GM12864 (cell line): ENCODE measurements around the gene BTG4.
A peak's percentile ranks its signal among the peaks of the same experiment; 100 is the strongest.

Experiments
- DNase-seq: peaks from one replicate; pipeline ENCODE4 v3.0.0-alpha.2; 2011; ENCODE audit warnings: low read depth
- H3K4me3 ChIP-seq: 2 replicates; pipeline ENCODE4 v1.5.1; 2011; ENCODE audit warnings: mild to moderate bottlenecking, low read depth, low read length, control low read depth
- CTCF ChIP-seq: IDR thresholded peaks from 2 replicates; pipeline ENCODE4 v1.5.1; 2011; ENCODE audit warnings: low read depth, mild to moderate bottlenecking, moderate library complexity, low read length, control low read depth, inconsistent platforms; ENCODE audit errors: missing control alignments

The BTG4 gene

DNA sequence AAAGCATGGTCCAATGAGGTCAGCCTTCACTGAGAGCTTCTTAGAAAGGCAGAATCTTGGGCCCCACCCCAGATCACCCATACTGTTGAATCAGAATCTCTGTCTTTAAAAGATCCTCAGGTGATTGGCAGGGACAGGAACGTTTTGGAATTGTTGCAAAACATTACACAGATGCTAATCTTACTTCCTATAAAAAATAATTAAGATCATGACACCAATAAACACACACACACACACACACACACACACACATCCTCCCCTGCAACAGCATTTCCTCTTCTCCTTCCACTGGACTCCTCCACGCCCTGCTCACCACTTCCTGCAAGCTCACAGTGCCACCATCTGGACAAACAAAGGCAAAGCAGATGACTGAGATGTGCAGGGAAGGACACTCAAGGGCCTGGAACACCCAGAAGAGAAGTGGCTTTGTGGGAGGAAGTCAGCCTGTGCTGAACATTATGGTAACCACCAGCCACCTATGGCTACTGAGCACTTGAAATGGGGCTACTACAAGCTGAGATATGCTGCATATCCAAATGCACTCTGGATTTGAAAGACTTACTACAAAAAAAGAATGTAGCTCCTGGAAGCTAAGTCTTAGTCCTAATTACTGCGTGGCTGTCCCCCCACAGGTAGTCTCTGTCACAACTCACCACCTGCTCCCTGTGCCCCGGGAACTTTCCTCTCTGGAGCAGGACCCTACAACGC lies 65.6 kb downstream of the BTG4 start:
- H3K4me3 ChIP-seq = no peak overlapping the region
- peak; percentile 86 for DNase-seq
- TF ChIP-seq CTCF = peak; percentile 88

- TF ChIP-seq CTCF = no peak
- DNase-seq = no peak
- no peak overlapping the region for H3K4me3 ChIP-seq
These were observed 66.6 kb downstream of the BTG4 start for GRCh38 chr11:111445586-111445985.
